ENCODE results near the gene GTPBP2.

DNA sequence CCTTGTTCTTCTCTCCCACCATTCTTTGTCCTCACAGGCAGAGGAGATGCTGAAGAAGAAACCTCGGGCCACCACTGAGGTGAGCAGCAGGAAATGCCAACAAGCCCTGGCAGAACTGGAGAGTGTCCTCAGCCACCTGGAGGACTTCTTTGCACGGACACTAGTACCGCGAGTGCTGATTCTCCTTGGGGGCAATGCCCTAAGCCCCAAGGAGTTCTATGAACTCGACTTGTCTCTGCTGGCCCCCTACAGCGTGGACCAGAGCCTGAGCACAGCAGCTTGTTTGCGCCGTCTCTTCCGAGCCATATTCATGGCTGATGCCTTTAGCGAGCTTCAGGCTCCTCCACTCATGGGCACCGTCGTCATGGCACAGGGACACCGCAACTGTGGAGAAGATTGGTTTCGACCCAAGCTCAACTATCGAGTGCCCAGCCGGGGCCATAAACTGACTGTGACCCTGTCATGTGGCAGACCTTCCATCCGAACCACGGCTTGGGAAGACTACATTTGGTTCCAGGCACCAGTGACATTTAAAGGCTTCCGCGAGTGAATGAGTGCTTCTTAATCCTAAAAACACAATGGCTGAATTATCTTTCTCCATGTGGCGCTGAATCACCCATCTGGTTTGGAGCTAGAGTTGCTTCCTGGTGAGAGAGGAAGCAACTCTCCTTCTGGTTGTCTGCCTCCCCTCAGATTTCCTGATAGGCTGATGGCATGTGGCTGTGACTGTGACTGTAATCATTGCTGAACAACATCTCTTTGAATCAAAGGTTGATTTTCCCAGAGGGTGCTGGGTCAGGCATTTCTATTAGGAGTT, 11.1 kb upstream of the GTPBP2 start:
- TF ChIP-seq, protein P1, sequence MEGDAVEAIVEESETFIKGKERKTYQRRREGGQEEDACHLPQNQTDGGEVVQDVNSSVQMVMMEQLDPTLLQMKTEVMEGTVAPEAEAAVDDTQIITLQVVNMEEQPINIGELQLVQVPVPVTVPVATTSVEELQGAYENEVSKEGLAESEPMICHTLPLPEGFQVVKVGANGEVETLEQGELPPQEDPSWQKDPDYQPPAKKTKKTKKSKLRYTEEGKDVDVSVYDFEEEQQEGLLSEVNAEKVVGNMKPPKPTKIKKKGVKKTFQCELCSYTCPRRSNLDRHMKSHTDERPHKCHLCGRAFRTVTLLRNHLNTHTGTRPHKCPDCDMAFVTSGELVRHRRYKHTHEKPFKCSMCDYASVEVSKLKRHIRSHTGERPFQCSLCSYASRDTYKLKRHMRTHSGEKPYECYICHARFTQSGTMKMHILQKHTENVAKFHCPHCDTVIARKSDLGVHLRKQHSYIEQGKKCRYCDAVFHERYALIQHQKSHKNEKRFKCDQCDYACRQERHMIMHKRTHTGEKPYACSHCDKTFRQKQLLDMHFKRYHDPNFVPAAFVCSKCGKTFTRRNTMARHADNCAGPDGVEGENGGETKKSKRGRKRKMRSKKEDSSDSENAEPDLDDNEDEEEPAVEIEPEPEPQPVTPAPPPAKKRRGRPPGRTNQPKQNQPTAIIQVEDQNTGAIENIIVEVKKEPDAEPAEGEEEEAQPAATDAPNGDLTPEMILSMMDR (IDR thresholded peaks at IDR 0.05; ENCODE audit: insufficient read depth, low read length, poor library complexity, severe bottlenecking): no peak
- no peak for TF ChIP-seq EZH2phosphoT487 (conservative IDR thresholded peaks at IDR 0.05; ENCODE audit: low read length)

Data from SU-DHL-6 (cell line).